ENCODE data around the gene PLD1.

The PLD1 gene

DNA sequence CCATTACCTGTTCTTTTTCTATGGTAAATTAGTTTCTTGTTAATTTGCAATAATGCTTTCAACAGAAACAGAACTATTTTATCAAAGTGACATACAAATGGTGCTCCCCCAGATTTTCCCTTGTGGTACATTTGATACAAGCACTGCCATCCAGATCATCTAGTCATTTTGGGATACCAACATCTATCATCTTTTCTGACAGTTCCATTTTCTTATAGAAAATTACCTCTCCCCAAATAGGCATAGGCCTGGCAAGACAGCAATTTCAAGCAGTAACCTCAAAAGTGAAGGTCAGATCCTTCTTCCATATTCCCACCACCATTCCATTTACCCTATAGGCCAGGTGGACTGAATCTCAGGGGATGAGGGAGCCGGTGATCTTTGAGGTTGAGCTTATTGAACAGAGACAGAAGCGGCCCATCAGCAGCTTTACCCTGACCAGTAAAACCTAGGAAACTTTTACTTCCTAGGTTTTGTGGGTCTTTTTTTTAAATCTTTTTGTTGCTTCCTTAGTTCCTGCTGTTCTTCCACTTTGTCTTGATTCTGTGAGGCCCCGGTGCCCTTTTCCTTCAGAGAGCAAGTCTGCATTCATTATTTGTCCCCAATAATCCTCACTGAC, 3.1 kb upstream of the PLD1 start:
- no peak for DNase-seq

DNA sequence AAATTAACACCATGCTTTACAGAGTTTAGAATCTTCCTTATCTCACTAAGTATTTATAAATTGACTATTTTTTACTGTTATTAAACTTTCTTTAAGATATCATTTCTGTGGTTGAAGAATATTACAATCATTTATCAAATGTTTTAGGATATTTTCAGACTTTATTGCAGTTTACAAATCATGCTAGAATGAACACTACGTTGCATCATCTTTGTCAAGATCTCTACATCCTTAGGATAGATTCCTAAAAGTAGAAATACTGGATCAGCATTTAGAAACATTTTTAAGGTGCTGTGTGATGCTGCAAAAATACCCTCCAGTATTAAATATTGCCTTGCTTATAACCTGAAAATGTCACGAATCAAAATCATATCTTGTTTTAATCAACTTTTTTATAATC, 2.5 kb upstream of the PLD1 start:
- no peak for DNase-seq

DNA sequence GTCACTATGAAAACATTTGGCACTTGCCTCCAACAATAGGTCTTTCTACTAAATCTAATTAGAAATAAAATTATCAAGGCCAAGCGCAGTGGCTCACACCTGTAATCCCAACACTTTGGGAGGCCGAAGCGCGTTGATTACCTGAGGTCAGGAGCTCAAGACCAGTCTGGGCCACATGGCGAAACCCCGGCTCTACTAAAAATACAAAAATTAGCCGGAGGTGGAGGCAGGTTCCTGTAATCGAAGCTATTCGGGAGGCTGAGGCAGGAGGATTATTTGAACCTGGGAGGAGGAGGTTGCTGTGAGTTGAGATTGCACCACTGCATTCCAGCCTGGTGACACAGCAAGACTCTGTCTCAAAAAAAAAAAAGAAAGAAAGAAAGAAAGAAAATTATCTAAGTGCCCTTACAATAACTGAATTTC, 1.6 kb upstream of the PLD1 start:
- DNase-seq = no peak

DNA sequence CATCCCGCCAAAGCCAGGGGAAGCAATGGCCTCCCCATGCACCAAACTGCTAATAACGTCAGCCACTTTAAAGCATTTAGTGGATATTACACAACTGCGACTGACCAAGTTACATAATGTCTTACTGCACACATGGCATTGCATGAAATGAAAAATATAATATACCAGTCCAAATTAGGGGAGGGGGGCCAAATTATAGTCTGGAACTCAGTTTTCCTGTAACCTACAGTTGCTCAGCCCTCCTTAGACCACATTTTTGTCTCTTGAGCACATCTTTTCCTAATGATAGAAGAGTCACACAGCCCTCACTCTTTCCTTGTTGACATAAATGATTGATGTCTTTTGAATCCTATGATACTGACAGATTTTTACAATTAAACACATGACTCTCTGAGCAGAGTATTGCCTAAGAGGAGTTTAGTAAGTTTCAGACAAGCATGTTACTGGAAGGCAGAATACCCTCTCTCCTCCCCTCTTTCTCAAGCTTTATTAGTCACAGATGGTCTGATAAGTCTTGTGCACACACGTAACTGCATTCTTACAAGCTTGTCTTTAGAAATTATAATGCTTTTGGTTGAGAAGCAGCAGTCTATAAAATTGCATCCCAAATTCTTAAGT, 1.1 kb upstream of the PLD1 start:
- DNase-seq = no peak

DNA sequence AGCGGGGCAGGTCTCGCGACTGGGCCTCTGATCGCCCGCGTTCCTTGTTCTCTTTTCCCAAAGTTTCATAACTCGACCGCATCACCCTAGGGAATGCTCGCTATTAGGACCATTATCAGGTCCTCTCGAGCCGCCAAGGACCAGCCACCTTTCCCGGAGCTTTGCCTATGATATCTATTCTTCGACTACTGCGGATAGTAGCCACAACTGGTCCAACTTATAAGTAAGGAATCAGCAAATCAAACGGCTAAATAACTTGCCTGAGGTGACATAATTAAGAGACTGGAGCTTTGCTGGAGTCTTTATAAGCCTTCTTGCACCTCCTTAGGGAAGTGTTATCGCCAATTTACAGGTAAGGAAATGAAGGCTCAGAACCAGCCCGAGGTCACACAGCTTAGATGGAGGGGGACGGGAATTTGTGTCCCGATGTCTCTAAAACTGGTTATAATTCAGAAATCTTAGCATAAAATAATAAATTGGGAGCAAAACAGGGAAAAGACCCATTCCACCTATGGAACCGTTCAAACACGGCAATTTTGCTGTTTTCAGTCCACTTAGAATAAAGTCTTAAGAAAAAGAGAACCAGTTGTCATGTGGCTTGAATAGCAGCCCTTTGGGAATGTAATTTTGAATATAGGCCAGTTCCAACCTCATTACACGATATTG, 479 bp upstream of the PLD1 start:
- DNase-seq = no peak

DNA sequence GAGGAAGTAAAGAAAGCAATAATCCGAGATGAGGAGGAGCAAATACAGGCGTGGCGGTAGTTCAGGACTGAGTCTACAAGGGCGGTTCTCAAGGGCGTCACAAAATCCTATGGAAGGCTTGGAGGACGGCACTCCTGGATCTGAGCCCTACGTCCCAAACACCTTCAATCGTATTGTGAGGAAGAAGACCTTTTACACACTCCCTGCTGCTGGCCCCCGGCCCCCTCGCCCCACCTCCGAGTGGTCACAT, 747 bp downstream of the PLD1 start:
- DNase-seq = no peak

DNA sequence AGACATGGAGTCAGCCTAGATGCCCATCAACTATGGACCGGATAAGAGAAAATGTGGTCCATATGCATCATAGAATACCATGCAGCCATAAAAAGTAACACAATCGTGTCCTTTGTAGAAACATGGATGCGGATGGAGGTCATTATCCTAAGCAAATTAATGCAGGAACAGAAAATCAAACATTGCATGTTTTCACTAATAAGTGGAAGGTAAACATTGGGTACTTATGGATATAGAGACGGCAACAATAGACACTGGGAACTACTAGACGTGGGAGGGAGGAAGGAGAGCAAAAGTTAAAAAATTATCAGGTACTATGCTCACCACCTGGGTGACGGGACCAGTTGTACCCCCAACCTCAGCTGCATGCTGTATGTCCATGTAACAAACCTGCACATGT, 2.5 kb downstream of the PLD1 start:
- no peak for DNase-seq

DNA sequence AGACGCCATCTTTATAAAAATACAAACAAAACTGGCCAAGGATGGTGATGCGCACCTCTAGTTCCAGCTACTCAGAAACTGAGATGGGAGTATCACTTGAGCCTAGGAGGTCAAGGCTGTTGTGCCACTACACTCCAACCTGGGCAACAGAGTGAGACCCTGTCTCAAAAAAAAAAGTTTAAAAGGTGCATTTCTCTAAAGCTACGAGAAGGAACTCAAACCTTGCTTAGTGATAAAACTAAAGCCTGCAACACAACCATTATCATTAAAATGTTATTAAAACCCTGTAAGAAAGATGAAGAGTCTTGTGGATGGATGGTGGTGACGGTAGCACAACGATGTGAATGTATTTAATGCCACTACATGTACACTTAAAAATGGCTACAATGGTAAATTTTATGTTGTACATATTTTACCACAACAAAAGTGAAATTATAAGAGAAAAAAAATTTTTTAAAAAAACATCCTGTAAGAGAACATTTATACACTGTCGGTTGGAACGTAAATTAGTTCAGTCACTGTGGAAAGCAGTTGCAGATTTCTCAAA, 3.1 kb downstream of the PLD1 start:
- DNase-seq = no peak

DNA sequence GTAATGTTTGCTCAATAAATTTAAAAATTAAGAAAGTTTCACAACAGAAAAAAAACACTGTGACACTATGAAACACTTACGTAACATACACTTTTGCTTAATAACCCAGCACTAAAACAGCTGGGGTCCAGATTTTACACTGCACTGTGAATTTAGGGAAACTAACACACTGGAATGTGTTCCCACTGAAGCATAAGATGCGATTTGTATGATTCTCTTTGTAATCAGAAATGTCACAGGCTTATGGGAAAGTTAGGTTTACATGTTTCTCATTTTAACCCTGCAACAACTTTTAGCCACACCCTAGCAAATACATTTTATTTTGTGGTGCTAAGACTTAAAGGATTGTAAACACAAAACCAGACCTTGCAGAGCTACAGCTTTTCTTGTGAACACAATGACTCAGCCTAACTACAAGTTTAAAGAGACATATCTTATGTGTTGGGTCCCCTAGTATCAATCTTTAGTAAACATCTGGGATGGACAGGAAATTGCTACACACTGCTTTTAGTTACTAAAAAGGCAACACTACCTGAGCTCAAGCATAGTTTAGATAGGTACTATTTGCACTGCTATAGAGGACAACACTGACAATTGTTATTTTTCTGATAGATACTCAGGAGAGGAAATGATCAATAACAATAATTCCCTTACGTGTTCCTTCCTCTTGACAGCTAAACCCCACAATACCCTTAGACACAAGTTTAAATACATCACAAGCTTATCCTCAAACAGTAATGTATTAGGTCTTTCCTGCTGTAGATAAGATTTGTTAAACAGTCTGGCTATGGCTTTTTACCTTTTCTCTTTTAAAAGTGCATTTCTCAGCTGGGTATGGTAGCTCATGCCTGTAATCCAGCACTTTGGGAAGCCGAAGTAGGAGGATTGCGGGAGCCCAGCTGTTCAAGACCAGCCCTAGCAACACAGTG, 3.8 kb downstream of the PLD1 start:
- no peak for DNase-seq

DNA sequence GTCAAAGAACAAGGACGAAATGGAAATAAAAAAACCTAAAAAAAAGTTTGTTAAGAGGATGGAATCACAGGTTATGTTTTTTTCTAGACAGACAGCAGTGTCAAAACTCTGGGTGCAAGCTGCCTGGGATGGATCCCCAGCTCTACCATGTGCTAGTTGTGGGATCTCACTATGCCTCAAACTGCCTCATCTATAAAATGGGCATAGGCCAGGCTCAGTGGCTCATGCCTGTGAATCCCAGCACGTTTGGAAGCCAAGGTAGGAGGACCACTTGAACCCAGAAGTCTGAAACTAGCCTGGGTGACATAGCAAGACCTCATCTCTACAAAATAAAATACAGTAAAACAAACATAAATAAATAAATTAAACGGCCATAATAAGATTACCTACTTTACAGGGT, 4.6 kb downstream of the PLD1 start:
- no peak for DNase-seq

DNA sequence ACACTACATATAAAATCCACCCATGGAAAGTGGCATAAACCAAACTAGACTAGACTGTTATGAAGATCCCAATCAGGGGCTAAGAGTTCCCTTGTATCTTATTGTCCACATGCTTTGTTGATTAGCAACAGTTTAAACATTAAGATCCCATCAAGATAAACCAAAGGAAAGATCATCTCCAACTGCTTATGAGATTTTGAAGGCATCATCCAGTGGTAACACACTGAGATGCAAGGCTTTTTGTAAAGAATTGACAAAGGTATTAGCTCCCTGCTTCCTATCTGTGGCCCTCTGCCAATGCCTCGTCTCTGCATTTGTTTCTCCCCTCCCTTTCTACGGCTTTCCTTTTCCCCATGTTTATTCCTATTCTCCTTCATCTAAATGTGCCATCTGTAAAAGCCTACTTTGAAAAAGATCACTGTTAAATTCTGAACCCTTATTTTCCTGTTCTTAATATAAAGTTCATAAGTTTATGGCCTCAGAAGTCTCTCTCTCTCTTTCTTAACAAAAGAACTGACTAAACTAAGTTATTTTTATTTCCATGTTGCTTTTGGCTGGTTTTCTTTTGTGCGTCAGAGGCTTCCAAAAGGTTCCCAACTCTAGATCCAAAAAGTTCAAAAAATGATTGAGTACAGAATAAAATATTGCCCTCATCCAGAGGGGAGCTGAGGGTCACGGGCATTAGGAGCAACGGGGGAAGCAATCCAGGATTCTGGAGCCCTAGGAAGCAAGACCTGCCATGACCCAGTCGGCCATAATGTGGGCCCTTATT, 5.5 kb downstream of the PLD1 start:
- DNase-seq = no peak

DNA sequence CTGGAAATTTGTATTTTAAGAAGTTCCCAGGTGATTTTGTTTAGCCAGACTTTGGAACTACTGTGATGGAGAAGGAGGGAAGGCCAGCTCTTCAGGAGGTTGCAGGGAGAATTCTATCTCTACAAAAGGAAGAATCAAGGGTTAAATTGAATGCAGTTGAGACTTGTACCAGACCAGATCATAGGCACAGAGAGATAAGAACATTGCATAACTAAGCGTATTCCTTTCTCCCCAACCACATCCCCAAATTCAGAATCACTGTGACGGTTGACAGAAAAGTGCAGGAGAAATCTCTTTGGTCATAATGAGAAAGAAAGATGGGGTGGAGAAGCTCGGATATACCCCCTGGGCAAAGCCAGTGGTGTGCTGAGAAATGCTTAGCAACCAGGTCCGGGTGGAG, 7.2 kb downstream of the PLD1 start:
- DNase-seq = no peak

DNA sequence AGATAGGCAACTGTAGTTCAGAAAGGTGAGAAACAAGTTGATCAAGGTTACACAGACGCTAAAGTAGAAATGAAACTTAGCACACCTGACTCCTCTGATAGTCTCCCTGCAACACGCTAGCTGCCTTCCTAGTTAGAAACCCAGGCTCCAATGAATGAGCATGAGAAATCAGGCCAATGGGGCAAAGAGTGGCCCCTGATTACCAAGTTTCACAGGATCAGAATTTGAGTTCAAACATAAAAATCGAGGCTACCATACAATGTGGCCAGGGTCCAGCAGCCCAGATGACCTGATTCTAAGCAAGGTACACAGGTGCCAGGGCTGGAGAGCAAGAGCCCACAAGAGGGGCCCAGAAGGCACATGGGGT, 7.7 kb downstream of the PLD1 start:
- DNase-seq = no peak

DNA sequence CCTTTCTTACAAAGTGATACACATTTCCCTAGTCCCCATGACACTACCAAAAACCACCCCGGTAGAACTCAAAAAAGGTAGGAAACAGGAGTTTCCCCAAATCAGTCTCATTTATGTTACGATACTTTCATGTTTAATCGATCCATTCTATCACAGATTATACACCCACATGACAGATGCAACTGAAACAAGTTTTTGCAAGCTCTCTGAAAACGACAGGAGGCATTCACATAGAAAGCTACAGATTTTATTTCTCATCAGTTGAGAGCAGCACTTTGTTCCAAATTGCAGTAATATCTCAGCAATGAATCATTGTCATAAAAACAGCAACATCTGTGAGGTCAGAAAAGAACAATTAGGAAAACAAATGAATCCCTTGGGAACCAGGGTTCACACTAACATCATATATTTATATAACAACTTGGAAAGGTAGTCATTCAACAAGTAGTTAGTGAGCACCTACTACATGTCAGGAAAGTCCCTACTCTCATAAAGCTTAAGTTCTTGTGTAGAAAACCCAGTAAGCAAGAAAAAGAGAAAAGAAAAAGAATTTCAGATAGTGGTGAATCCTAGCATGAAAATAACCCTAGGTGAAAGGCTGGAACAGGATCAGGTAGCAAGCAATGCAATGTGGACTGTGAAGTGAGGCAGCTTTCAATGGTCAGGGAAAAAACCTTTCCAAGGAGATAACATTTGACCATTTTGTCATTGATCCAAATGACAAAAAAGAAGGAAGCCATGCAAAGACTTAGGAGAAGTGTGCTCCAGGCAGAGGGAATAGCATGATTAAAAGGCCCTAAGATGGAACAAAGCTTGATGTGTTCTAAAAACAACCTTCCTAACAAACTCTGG, 8.3 kb downstream of the PLD1 start:
- no peak for DNase-seq

DNA sequence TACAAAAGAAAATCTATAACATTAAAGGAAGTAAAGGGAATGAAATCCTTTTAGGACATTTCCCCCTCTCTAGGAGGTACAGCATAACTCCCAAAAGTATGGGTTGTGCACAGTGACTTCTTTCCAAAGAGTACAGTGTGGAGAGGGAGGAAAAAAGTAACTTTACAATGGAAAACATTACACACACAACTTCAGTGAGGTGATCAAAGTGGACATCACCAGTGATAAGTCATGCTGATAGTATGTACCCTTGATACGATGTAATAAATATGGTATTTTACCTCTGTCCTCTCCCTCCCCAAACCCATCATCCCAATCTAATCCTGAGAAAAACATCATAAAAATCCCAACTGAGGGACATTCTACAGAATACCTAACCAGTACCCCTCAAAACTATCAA, 10.8 kb downstream of the PLD1 start:
- no peak for DNase-seq

DNA sequence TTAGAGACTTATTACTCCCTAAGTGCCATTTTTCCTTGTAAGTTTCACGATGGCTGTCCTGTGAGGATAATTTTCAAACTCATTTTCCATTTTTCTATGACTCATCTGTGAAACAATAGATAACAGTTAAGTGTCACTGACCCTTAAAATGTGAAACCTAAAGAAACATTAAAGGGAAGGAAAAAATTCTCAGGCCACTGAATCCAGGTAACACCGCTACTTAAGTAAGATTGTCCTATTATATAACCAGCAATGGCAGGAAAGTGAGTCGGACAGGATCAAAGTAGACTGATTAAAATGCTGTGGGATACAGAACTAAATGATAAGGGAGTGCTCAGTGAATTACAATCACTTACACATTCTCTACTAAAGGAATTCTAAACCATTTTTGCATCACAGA, 12.4 kb downstream of the PLD1 start:
- no peak for DNase-seq

DNA sequence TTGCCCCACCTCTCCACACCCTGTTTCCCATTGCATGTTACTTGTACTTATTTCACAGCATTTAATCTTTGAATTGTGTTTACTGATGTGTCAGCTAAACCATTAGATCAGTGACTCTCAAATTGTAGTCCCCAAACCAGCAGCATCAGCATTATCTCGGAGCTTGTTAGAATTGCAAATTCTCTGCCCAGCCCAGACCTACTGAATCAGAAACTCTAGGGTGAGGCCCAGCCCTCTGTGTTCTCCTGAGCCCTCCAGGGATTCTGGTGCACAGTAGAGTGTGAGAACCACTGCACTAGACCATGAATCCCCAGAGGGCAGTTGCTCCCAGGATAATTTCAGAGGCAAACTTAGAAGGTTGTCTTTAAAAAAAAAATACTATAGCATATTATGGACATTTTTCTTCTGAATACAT, 13.0 kb downstream of the PLD1 start:
- no peak for DNase-seq

DNA sequence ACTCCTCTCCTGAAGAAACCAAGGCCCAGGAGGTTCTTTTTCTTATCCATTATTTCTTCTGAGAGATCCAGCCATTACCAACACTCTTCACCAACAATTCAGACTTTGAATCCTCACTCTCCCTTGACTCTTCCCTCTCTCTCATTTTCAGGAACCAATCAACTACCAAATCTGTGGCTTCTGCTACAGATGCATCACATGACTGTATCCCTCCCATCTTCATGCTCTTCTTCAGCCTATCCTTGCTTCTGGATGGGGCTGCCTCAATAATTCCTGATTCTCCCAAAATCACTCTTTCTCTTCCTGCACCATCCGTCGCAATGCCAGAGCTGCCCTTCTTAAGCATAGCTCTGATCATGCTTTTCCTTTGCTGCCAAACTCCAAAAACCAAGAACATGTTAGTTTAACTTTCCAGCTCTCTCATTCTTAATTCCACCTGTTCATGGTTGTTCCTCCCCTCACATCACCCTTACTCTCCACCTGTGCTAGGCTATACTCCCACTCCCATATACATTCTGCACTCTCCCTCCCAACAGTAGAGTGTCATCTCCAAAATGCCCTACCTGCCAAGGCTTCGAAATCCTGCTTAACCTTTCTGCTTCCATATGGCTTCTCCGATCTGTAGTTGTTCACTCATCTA, 13.5 kb downstream of the PLD1 start:
- DNase-seq = no peak

DNA sequence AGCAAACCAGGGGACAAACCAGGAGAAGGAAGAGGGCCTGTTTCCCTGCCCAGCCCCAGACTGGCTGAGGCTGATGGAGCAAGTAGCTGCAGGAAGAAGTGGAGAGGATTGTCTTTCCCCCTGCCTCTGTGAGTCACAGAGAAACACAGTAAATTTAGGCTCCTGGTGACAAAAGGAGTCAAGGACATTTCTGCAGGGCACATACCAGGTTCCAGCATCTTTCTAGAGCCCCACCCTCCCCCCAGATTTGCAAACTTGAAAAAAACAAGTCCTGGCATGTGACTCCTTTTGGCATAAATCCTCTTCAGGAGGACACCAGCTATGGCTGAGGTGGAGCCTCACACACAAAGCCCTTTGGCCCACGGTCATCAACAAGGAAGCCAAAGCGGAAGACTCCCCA, 17.8 kb downstream of the PLD1 start:
- no peak for DNase-seq

DNA sequence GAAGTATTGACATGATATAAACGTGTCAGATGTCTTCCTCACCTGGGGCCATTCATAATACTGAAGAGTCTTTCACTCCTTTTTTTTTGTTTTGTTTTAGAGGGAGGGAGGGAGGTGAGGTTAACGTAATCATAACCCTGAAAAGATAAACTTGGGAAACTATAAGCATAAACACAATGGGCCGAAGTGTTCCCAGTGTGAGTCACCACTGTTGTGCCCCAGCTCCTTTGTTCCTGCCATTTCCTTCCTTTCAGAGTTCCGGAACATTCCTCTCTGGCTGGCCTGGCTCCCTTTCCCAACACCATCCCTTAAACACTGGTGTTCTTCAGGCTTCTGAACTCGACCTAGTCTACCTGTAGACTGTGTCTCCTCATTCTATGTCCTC, 18.6 kb downstream of the PLD1 start:
- DNase-seq = no peak

DNA sequence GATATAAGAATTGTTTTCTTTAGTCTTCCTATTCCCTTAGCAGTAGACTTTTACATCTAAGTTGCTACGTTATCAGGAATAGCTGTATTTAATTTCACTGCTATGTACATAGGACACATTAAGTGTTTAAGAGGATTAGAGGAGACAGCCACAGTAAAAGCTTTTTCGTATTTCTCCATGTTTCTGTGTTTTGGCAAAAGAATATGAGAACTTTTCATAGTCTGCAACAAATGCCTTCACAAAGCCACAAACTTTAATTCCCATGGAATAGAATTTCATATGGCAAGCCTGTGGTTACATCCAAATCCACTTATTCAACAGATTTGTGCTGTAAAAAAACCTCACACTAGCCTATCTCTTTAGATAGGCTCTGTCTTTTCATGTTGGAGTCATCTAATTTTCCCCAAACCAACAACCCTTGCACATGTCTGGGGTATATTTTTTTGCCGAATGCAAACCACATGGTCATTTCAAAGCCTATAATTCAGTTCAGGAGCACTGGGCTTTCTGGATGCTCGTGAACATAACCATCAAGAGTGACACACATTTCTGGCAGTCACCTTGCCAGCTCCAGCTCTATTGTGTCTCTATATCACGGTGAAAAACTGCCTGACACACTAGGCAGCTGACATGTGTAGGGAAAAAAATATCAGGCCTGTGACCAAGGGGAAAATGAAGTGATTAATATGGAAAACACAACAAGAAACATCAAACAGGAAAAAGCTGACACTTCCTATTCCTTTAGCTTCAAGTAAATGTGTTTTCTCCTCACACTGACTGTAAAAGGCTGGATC, 19.2 kb downstream of the PLD1 start:
- no peak for DNase-seq

Measured in activated T-cell treated with anti-CD3 and anti-CD28 coated beads for 4 hours (primary cell).